GM12801 (cell line): ENCODE results near the gene STK11.

ENCODE experiments used
- TF ChIP-seq, protein P1 (sequence below): IDR thresholded peaks from one replicate; pipeline ENCODE4 v1.5.1; 2011; ENCODE audit warnings: control low read depth; ENCODE audit not compliant: insufficient read length; ENCODE audit errors: extremely low read depth

Gene STK11

GRCh38 chr19:1237027-1237659 is 31.6 kb downstream of the STK11 start:
- TF ChIP-seq, protein P1, sequence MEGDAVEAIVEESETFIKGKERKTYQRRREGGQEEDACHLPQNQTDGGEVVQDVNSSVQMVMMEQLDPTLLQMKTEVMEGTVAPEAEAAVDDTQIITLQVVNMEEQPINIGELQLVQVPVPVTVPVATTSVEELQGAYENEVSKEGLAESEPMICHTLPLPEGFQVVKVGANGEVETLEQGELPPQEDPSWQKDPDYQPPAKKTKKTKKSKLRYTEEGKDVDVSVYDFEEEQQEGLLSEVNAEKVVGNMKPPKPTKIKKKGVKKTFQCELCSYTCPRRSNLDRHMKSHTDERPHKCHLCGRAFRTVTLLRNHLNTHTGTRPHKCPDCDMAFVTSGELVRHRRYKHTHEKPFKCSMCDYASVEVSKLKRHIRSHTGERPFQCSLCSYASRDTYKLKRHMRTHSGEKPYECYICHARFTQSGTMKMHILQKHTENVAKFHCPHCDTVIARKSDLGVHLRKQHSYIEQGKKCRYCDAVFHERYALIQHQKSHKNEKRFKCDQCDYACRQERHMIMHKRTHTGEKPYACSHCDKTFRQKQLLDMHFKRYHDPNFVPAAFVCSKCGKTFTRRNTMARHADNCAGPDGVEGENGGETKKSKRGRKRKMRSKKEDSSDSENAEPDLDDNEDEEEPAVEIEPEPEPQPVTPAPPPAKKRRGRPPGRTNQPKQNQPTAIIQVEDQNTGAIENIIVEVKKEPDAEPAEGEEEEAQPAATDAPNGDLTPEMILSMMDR, result no peak

DNA sequence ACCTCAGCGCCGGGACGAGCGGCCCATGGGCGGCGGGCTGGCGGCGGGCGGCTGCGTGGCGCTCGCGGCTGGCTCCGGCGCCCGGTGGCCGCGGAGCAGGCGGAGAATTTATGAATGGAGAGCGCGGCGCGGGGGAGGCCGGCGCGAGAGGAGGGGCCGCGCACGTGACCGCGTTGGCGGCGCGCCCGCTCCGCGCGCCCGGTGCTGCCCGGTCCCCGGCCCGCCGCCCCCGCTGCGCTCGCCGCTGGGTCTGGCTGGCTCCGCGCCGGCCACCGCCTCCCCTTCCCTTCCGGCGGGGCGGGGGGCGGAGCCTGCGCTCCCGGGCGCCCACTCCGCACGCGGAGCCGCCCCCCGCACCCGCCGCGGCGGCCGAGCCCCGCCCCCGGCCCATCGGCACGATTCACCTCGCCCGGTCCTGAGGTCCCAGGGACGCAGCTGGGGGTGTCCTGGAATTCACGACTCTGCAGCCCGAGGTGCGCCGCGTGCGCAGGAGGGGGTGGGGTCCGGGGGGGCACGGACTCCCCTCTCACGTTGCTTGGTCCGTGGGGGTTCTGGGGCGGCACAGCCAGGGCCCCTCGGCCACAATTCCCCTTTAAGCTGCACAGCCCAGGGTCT is 32.3 kb downstream of the STK11 start, which contains the start of gene CBARP:
CBARP (minus strand) TSS at position 252 of the 615 bp plus-strand sequence. CDS start 1,905 bp downstream, outside the sequence.
- TF ChIP-seq, protein P1, result no peak

GRCh38 chr19:1238369-1239303 is 33.1 kb downstream of the STK11 start:
- TF ChIP-seq, protein P1, result no peak

DNA sequence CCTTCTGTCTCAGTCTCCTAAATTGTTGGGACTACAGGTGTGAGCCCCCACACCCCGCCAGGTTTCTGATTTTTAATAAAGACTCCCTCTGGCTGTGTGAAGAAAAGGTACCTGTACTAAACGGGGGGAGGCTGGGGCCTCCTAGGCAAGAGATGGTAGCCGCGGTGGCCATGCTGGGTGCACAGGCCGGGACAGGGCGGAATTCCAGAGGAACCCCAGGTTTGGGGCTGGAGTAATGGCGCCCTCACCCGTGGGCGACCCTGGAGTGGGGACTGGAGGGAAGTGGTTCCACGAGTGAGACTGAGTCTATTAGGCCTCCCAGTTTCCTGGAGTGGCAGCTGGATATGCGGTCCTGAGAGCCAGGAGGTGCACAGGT is 33.8 kb downstream of the STK11 start:
- TF ChIP-seq, protein P1, result no peak

DNA sequence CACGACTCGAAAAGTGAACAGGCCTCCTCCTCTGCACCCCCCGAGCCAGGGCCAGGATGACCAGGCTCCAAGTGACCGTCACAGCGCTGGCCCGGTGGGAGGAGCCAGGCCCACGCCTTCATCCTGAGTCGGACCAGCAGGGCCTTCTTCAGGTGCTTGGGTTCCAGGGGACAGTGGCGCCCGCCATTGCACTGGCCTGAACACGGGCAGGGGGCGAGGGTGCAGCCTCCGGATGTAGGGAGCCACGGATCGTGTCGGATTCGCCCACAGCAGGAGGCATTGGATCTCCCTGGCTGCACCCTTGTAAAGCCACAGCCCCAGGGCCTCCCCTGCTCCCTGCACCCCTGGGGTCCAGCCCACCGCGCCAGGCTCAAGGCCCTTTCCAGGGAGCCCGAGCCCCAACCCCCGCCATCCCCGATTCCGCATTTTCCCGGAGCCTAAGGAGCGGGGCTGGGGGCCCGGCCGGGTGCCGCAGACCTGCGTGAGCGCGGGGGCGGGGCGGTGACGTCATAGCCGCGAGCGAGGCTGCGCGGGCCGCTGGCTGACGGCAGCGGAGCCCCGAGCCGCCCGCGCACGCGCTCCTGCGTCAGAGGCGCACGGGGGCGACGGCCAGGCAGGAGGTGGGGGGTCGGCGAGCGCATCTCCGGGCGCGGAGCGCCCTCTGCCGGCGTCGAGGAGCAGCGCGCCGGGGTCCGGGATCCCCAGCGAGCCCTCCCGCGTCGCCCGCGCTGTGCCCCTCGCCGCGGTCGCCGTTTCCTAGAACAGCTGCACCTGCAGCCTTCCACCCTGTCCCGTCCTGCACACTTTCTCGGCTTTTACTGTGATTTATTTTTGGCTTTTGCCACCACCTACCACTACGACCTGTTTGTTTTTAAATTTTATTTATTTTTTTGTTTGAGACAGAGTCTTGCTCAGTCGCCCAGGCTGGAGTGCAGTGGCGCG is 34.5 kb downstream of the STK11 start:
- TF ChIP-seq, protein P1, result no peak

- TF ChIP-seq, protein P1, result no peak
Observed at GRCh38 chr19:1240925-1241324, 35.3 kb downstream of the STK11 start.
